Measurements from ENCODE around the gene TMEM263. TPM values are rescaled to one million over a fixed set of nuclear protein-coding genes. Genes with fewer than 3 reads are reported as not detected.
"Not testable (repeated sequence)": the region's sequence is repeated elsewhere in the genome, so short reads cannot be mapped to it uniquely, and the experiment has no call there.

Gene TMEM263
- total and polyA plus RNA-seq, 4 experiments from 2014 or later: 28.4 to 32.9 (median 30.6) TPM

DNA sequence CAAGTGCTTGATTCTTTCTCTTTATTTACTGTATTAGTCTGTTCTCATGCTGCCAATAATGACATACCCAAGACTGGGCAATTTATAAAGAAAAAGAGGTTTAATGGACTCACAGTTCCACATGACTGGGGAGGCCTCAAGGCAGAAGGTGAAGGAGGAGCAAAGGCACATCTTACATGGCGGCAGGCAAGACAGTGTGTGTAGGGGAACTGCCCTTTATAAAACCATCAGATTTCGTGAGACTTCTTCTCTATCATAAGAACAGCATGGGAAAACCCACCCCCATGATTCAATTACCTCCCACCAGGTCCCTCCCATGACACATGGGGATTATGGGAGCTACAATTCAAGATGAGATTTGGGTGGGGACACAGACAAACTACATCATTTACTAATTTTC lies 32.1 kb upstream of the TMEM263 start:
- intact Hi-C loops (cut with micrococcal nuclease); H3K9me3 Mint-ChIP-seq; H3K27me3 Mint-ChIP-seq: not testable (repeated sequence)

GRCh38 chr12:106924268-106924861 lies 31.3 kb upstream of the TMEM263 start:
- H3K27me3 ChIP-seq (ENCODE audit: insufficient read depth, low read length): no peaks in the 10 kb centered on the region
- H3K4me3 ChIP-seq (ENCODE audit: low read length in 2 of 2): no peak overlapping the region
- no peaks in the 10 kb centered on the region for H3K36me3 ChIP-seq (ENCODE audit: insufficient read depth, low read length)
- POLR2A ChIA-PET (ENCODE audit: partially characterized antibody): no interaction called here
- DNase-seq: no peak
- intact Hi-C loops (cut with micrococcal nuclease): no loop called here
- Mint-ChIP-seq H3K27ac (no peak overlapping the region), H3K36me3 (no peaks in the 10 kb centered on the region), H3K4me1 (no peaks in the 10 kb centered on the region), H3K9me3 (peaks cover 0 to 10% (median 5%) of the 10 kb centered on the region in 8 donors), H3K27me3 (peaks cover 8 to 9% of the 10 kb centered on the region in 2 donors), H3K4me3 (no peak overlapping the region)
- CTCF ChIA-PET (ENCODE audit: partially characterized antibody): no interaction called here
- H3K27ac ChIP-seq (ENCODE audit: low read depth, low read length): no peak overlapping the region
- no peaks in the 10 kb centered on the region for H3K9me3 ChIP-seq (ENCODE audit: control insufficient read depth in 1 of 2, low read length in 2 of 2)
- no peaks in the 10 kb centered on the region for H3K4me1 ChIP-seq (ENCODE audit: insufficient read depth, low read length)

More for the DNA sequence above, 32.1 kb upstream of the TMEM263 start:
- H3K36me3 Mint-ChIP-seq; DNase-seq; H3K27ac ChIP-seq (ENCODE audit: low read depth, low read length); CTCF ChIA-PET (ENCODE audit: partially characterized antibody); H3K4me3 Mint-ChIP-seq; H3K27ac Mint-ChIP-seq; H3K27me3 ChIP-seq (ENCODE audit: insufficient read depth, low read length); H3K4me3 ChIP-seq (ENCODE audit: low read length in 2 of 2); H3K9me3 ChIP-seq (ENCODE audit: control insufficient read depth in 1 of 2, low read length in 2 of 2); H3K4me1 Mint-ChIP-seq; H3K4me1 ChIP-seq (ENCODE audit: insufficient read depth, low read length); H3K36me3 ChIP-seq (ENCODE audit: insufficient read depth, low read length); POLR2A ChIA-PET (ENCODE audit: partially characterized antibody): not testable (repeated sequence)

DNA sequence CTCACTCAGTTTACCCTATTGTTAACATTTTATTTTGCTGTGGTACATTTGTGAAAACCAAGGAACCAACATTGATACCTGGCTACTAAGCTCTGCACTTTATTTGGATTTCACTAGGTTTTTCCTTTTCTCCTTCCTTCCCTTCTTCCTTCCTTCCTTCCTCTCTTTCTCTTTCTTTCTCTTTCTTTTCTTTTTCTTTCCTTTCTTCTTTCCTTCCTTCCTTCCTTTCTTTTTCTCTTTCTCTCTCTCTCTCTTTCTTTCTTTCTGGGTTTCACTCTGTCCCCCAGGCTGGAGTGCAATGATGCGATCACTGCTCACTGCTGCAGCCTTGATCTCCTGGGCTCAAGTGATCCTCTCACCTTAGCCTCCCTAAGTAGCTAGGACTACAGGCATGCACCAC lies 29.1 kb upstream of the TMEM263 start:
- H3K27me3 Mint-ChIP-seq: peaks cover 10 to 12% of the 10 kb centered on the region in 2 donors
- CTCF ChIA-PET (ENCODE audit: partially characterized antibody): no interaction called here
- Histone ChIP-seq H3K27me3 (ENCODE audit: insufficient read depth, low read length) (no peaks in the 10 kb centered on the region), H3K27ac (ENCODE audit: low read depth, low read length) (no peak overlapping the region), H3K36me3 (ENCODE audit: insufficient read depth, low read length) (no peaks in the 10 kb centered on the region), H3K9me3 (ENCODE audit: control insufficient read depth in 1 of 2, low read length in 2 of 2) (no peaks in the 10 kb centered on the region), H3K4me3 (ENCODE audit: low read length in 2 of 2) (no peak overlapping the region), H3K4me1 (ENCODE audit: insufficient read depth, low read length) (no peaks in the 10 kb centered on the region)
- H3K27ac Mint-ChIP-seq: no peak overlapping the region
- no peaks in the 10 kb centered on the region for H3K36me3 Mint-ChIP-seq
- no peaks in the 10 kb centered on the region for H3K4me1 Mint-ChIP-seq
- DNase-seq: no peak
- H3K9me3 Mint-ChIP-seq: peaks cover 0 to 10% (median 5%) of the 10 kb centered on the region in 8 donors
- POLR2A ChIA-PET (ENCODE audit: partially characterized antibody): no interaction called here
- no peak overlapping the region for H3K4me3 Mint-ChIP-seq
- intact Hi-C loops (cut with micrococcal nuclease): no loop called here

DNA sequence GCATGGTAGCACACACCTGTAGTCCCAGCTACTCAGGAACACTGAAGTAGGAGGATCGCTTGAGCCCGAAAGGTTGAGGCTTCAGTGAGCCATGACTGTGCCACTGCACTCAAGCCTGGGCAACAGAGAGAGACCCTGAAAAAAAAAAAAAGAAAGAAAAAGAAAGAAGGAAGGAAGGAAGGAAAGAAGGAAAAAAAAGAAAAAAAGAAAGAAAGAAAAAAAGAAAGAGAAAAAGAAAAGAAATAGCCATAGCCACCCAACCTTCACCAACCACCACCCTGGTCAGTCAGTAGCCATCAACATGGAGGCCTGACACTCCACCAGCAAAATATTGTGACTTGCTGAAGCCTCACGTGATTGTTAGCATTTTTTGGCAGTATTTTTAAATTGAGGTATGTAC lies 21.4 kb upstream of the TMEM263 start:
- intact Hi-C loops (cut with micrococcal nuclease): no loop called here
- no peaks in the 10 kb centered on the region for H3K36me3 ChIP-seq (ENCODE audit: insufficient read depth, low read length)
- CTCF ChIA-PET (ENCODE audit: partially characterized antibody): interaction anchor here (1.2 kb wide), 1 partner anchor 18 kb away, joined by 3 read pairs; no protein-coding TSS in a partner anchor

DNA sequence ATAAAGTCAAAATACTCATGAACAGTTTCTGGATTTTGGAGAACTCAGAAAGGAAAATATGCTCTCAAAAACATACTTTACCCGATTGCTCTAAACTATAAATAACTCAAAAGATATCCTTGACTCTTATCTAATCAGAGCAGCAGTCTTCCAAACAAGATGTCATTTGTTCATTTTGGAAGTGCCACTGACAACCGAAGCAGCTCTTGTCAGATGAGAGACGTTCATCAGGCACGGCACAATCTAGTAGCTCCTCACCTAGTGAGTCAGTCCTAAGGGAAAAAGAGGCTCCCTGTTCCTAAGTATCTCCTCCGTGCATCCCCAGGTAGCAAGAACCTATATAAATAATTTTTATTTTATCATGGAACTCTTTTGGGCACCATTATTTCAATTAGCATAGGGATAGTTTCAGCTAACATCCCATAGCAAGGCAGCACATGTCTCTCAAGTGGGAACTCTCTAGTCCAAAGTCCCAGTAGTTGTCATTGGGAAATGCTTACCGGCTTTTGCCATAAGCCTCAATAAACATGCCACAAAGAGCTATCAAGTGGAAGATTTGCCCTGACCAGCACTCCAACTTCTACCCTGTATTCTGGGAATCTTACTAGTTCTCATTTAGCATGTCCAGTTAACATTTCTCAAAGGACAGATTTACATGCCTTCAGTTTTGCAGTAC lies 14.1 kb upstream of the TMEM263 start:
- Histone ChIP-seq H3K27me3 (ENCODE audit: insufficient read depth, low read length) (no peaks in the 10 kb centered on the region), H3K4me3 (ENCODE audit: low read length in 2 of 2) (no peak overlapping the region), H3K36me3 (ENCODE audit: insufficient read depth, low read length) (no peaks in the 10 kb centered on the region), H3K9me3 (ENCODE audit: control insufficient read depth in 1 of 2, low read length in 2 of 2) (no peaks in the 10 kb centered on the region), H3K4me1 (ENCODE audit: insufficient read depth, low read length) (no peaks in the 10 kb centered on the region), H3K27ac (ENCODE audit: low read depth, low read length) (no peak overlapping the region)
- H3K27ac Mint-ChIP-seq: no peak overlapping the region
- intact Hi-C loops (cut with micrococcal nuclease): no loop called here
- ChIA-PET POLR2A (ENCODE audit: partially characterized antibody) (no interaction called here), CTCF (ENCODE audit: partially characterized antibody) (no interaction called here)
- no peak for DNase-seq
- H3K36me3 Mint-ChIP-seq: peaks cover 0 to 1% of the 10 kb centered on the region in 2 donors
- no peaks in the 10 kb centered on the region for H3K4me1 Mint-ChIP-seq
- H3K9me3 Mint-ChIP-seq: peaks cover 0 to 4% (median 0%) of the 10 kb centered on the region in 8 donors
- no peaks in the 10 kb centered on the region for H3K27me3 Mint-ChIP-seq
- H3K4me3 Mint-ChIP-seq: no peak overlapping the region

More for the DNA sequence above, 21.4 kb upstream of the TMEM263 start:
- Mint-ChIP-seq H3K27me3 (peaks cover 7 to 13% of the 10 kb centered on the region in 2 donors), H3K4me3 (no peak overlapping the region), H3K9me3 (no peaks in the 10 kb centered on the region), H3K36me3 (no peaks in the 10 kb centered on the region), H3K4me1 (no peaks in the 10 kb centered on the region), H3K27ac (no peak overlapping the region)
- H3K4me3 ChIP-seq (ENCODE audit: low read length in 2 of 2): no peak overlapping the region
- no peak for DNase-seq
- no peaks in the 10 kb centered on the region for H3K4me1 ChIP-seq (ENCODE audit: insufficient read depth, low read length)
- H3K27ac ChIP-seq (ENCODE audit: low read depth, low read length): no peak overlapping the region
- H3K9me3 ChIP-seq (ENCODE audit: control insufficient read depth in 1 of 2, low read length in 2 of 2): no peaks in the 10 kb centered on the region
- POLR2A ChIA-PET (ENCODE audit: partially characterized antibody): no interaction called here
- no peaks in the 10 kb centered on the region for H3K27me3 ChIP-seq (ENCODE audit: insufficient read depth, low read length)

DNA sequence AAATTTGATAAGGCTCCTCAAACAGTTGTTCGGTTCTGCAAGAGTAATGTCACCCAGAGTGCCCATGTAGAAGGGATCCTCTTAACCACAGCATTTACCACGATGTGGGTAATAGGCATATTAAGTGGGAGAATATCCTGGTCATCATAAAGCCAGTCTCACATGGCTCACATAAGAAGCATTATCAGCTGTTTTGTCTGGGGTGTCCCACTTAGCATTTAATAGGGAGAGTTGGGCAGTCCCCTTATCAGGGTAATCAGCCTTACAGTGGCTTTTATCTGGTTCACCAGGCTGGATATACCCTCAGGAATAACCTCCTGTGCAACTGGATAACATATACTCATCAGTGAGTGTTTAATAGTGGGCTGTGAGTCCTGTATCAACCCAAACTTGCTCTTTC lies 12.9 kb upstream of the TMEM263 start:
- Histone ChIP-seq H3K36me3 (ENCODE audit: insufficient read depth, low read length) (no peaks in the 10 kb centered on the region), H3K9me3 (ENCODE audit: control insufficient read depth in 1 of 2, low read length in 2 of 2) (no peaks in the 10 kb centered on the region), H3K4me1 (ENCODE audit: insufficient read depth, low read length) (no peaks in the 10 kb centered on the region), H3K27ac (ENCODE audit: low read depth, low read length) (no peak overlapping the region), H3K4me3 (ENCODE audit: low read length in 2 of 2) (no peak overlapping the region), H3K27me3 (ENCODE audit: insufficient read depth, low read length) (no peaks in the 10 kb centered on the region)
- CTCF ChIA-PET (ENCODE audit: partially characterized antibody): interaction anchor here (1.2 kb wide), 1 partner anchor 8 kb away, joined by 3 read pairs; no protein-coding TSS in a partner anchor
- intact Hi-C loops (cut with micrococcal nuclease): no loop called here
- POLR2A ChIA-PET (ENCODE audit: partially characterized antibody): no interaction called here
- Mint-ChIP-seq H3K4me1 (no peaks in the 10 kb centered on the region), H3K27ac (no peak overlapping the region), H3K36me3 (peaks cover 0 to 1% of the 10 kb centered on the region in 2 donors), H3K4me3 (no peak overlapping the region), H3K9me3 (peaks cover 0 to 4% (median 0%) of the 10 kb centered on the region in 8 donors), H3K27me3 (no peaks in the 10 kb centered on the region)
- no peak for DNase-seq

GRCh38 chr12:106945261-106945851 lies 10.4 kb upstream of the TMEM263 start:
- Histone ChIP-seq H3K4me1 (ENCODE audit: insufficient read depth, low read length) (no peaks in the 10 kb centered on the region), H3K4me3 (ENCODE audit: low read length in 2 of 2) (no peak overlapping the region), H3K27ac (ENCODE audit: low read depth, low read length) (no peak overlapping the region), H3K27me3 (ENCODE audit: insufficient read depth, low read length) (no peaks in the 10 kb centered on the region), H3K36me3 (ENCODE audit: insufficient read depth, low read length) (no peaks in the 10 kb centered on the region), H3K9me3 (ENCODE audit: control insufficient read depth in 1 of 2, low read length in 2 of 2) (no peaks in the 10 kb centered on the region)
- intact Hi-C loops (cut with micrococcal nuclease): no loop called here
- no peak for DNase-seq
- ChIA-PET CTCF (ENCODE audit: partially characterized antibody) (interaction anchor here (1.3 to 1.4 kb wide), 2 partner anchors 10 to 26 kb away, joined by 3 to 4 read pairs; partner anchors contain the start of gene TMEM263), POLR2A (ENCODE audit: partially characterized antibody) (no interaction called here)
- Mint-ChIP-seq H3K9me3 (peaks cover 2 to 11% (median 6%) of the 10 kb centered on the region in 8 donors), H3K4me1 (no peaks in the 10 kb centered on the region), H3K27ac (no peak overlapping the region), H3K27me3 (no peaks in the 10 kb centered on the region), H3K4me3 (no peak overlapping the region), H3K36me3 (peaks cover 1 to 3% of the 10 kb centered on the region in 2 donors)

All from CD4-positive, alpha-beta memory T cell (primary cell).